Ovary (tissue), 3 donors: ENCODE results near the gene NOTCH1.

ENCODE experiments used
- CTCF ChIP-seq, 3 donors: fragments of 450-650 bp in 2 of 3; fragments of 200-600 bp in 1 of 3; IDR thresholded peaks; one replicate each; pipeline versions ENCODE4 v1.5.1 to v1.8.0; 2016 to 2022; ENCODE audit warnings: antibody characterized with exemption in 3 of 3, mild to moderate bottlenecking in 1 of 3
- EP300 ChIP-seq: sonication (generic); formaldehyde crosslinking; IDR thresholded peaks from one replicate; pipeline ENCODE4 v1.6.1; 2017; ENCODE audit warnings: antibody characterized with exemption
- donor health status: DM: no; HTN: no; CAD: no.

GRCh38 chr9:136492978-136493522, 52.8 kb downstream of the NOTCH1 start:
- no peak for TF ChIP-seq CTCF (IDR thresholded peaks at IDR 0.05)
- TF ChIP-seq EP300: no peak
